Neural cell (in vitro differentiated cells): ENCODE results near the gene DNER. TPM values are rescaled to one million over a fixed set of nuclear protein-coding genes. Genes with fewer than 3 reads are reported as not detected.

Experiments
- H2AFZ ChIP-seq: fragments of 200-600, 300-800 bp; sonication (generic), shearing (Covaris generic); 2 replicates; pipeline ENCODE4 v1.6.0; 2014; ENCODE audit warnings: low read depth, mild to moderate bottlenecking, antibody characterized with exemption, low read length, moderate library complexity
- H3F3A ChIP-seq: fragments of 200-600 bp; shearing (Covaris generic); 2 replicates; pipeline ENCODE4 v1.6.1; 2016; ENCODE audit warnings: mild to moderate bottlenecking, moderate library complexity, mixed read lengths, antibody characterized with exemption, low read length; ENCODE audit not compliant: insufficient read depth, poor library complexity, severe bottlenecking
- H3K27ac ChIP-seq: fragments of 200-600, 300-800 bp; sonication (generic), shearing (Covaris generic); 2 replicates; pipeline ENCODE4 v1.5.1; 2014; ENCODE audit warnings: mild to moderate bottlenecking, low read length, moderate library complexity
- H3K27me3 ChIP-seq: fragments of 300-800, 200-600 bp; sonication (generic), shearing (Covaris generic); 2 replicates; pipeline ENCODE4 v1.6.0; 2014; ENCODE audit warnings: mild to moderate bottlenecking, low read depth, low read length, moderate library complexity; ENCODE audit not compliant: insufficient read depth
- H3K36me3 ChIP-seq: fragments of 300-800, 200-600 bp; sonication (generic), shearing (Covaris generic); 2 replicates; pipeline ENCODE4 v1.5.1; 2014; ENCODE audit warnings: mild to moderate bottlenecking, antibody characterized with exemption, low read length, moderate library complexity; ENCODE audit not compliant: insufficient read depth
- H3K4me2 ChIP-seq: fragments of 300-800, 200-600 bp; sonication (generic), shearing (Covaris generic); 2 replicates; pipeline ENCODE4 v1.6.0; 2014; ENCODE audit warnings: mild to moderate bottlenecking, low read length
- H3K4me3 ChIP-seq: fragments of 300-800, 200-600 bp; sonication (generic), shearing (Covaris generic); 2 replicates; pipeline ENCODE4 v1.5.1; 2014; ENCODE audit warnings: mild to moderate bottlenecking, low read length, moderate library complexity
- H3K79me2 ChIP-seq: fragments of 200-600 bp; shearing (Covaris generic); replicated peaks from 2 replicates; pipeline ENCODE4 v1.6.0; 2014; ENCODE audit warnings: mild to moderate bottlenecking, low read length, moderate library complexity; ENCODE audit not compliant: insufficient read depth
- H3K9ac ChIP-seq: fragments of 300-800, 200-600 bp; sonication (generic), shearing (Covaris generic); 2 replicates; pipeline ENCODE4 v1.6.1; 2016; ENCODE audit warnings: mild to moderate bottlenecking, low read length, mixed read lengths
- H3K9me2 ChIP-seq: fragments of 200-600 bp; shearing (Covaris generic); 2 replicates; pipeline ENCODE4 v1.6.1; 2016; ENCODE audit warnings: mild to moderate bottlenecking, low read length, mixed read lengths; ENCODE audit not compliant: insufficient read depth
- H3K9me3 ChIP-seq: fragments of 200-600, 300-800 bp; sonication (generic), shearing (Covaris generic); 2 replicates; pipeline ENCODE4 v1.6.1; 2016; ENCODE audit warnings: mild to moderate bottlenecking, mixed run types, low read length, moderate library complexity, mixed read lengths
- H4K20me1 ChIP-seq: fragments of 200-600 bp; shearing (Covaris generic); 2 replicates; pipeline ENCODE4 v1.6.1; 2016; ENCODE audit warnings: mild to moderate bottlenecking, mixed run types; ENCODE audit not compliant: insufficient read depth
- EP300 ChIP-seq: fragments of 450-650 bp; conservative IDR thresholded peaks from 2 replicates; pipeline ENCODE4 v1.6.1; 2014; ENCODE audit warnings: antibody characterized with exemption, mild to moderate bottlenecking, moderate library complexity; ENCODE audit not compliant: poor library complexity, severe bottlenecking
- EZH2 ChIP-seq: fragments of 200-600, 300-800 bp; shearing (Covaris generic), sonication (generic); IDR thresholded peaks from 2 replicates; pipeline ENCODE4 v1.6.1; 2014; ENCODE audit warnings: antibody characterized with exemption, low read length, borderline replicate concordance, mild to moderate bottlenecking; ENCODE audit not compliant: insufficient read depth, poor library complexity, severe bottlenecking
- MXI1 ChIP-seq: fragments of 450-650 bp; conservative IDR thresholded peaks from 2 replicates; pipeline ENCODE4 v1.6.1; 2014; ENCODE audit warnings: antibody characterized with exemption, mild to moderate bottlenecking; ENCODE audit not compliant: poor library complexity, severe bottlenecking
- POLR2AphosphoS5 ChIP-seq: IDR thresholded peaks from 2 replicates; pipeline ENCODE4 v1.6.1; 2012
- RAD21 ChIP-seq: fragments of 450-650 bp; conservative IDR thresholded peaks from 2 replicates; pipeline ENCODE4 v1.6.1; 2014; ENCODE audit warnings: antibody characterized with exemption, mild to moderate bottlenecking, moderate library complexity
- SMC3 ChIP-seq: fragments of 450-650 bp; conservative IDR thresholded peaks from 2 replicates; pipeline ENCODE4 v1.6.1; 2014; ENCODE audit warnings: antibody characterized with exemption, mild to moderate bottlenecking, moderate library complexity; ENCODE audit not compliant: poor library complexity
- TAF1 ChIP-seq: IDR thresholded peaks from 2 replicates; pipeline ENCODE4 v1.6.1; 2012; ENCODE audit warnings: low read depth
- polyA plus RNA-seq: library from polyadenylated mRNA; depleted of rRNA; stranded (reverse); fragments of >200 nt; gene quantifications from 2 replicates; pipeline ENCODE4 v1.2.3, GENCODE V29; 2014
- TF ChIP-seq, protein P1 (sequence below): IDR thresholded peaks from 2 replicates; pipeline ENCODE4 v1.6.1; 2012; ENCODE audit warnings: borderline replicate concordance
- TF ChIP-seq, protein P2 (sequence below): fragments of 450-650 bp; IDR thresholded peaks from 2 replicates; pipeline ENCODE4 v1.5.1; 2014; ENCODE audit warnings: antibody characterized with exemption, mild to moderate bottlenecking, moderate library complexity; ENCODE audit not compliant: poor library complexity, severe bottlenecking

The DNER gene
- polyA plus RNA-seq, 1 donor from 2014 or later: 310 TPM

DNA sequence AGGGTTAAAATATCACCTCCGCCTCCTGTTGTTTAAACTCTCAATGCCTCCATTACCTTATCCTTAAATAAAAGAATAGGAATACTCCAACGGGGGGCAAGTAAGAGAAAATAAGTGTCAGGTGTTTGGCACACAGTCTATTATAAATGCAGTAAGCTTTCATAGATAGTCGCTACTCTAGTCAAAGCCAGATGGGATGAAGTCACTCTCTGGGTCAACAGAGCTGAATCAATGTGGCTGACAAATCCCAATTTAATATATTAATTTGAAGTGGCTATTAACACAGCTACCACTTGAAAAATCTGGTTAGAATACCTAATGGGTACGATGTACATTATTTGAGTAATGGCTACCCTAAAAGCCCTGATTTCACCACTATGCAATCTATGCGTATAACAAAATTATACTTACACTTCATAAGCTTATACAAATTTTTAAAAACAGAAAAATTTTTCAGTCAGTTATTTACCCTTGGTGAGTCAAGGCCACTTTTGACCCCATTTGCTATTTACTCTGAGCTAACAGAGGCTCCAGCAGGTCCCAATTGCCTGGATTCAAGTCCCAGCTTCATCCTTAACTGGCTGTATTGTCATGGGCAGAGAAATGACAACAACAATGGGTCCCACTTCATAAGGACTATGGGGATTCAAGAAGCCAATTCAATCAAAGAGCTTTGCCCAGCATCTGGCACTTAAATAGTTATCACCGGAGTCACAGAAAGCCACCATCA, 275.8 kb downstream of the DNER start:
- Histone ChIP-seq H3K36me3 (no peaks in the 10 kb centered on the region), H3K4me2 (no peak overlapping the region), H3K9ac (no peak overlapping the region), H3K9me3 (no peaks in the 10 kb centered on the region), H3K4me3 (no peak overlapping the region), H3F3A (peaks cover 5% of the 10 kb centered on the region), H3K9me2 (no peaks in the 10 kb centered on the region), H4K20me1 (no peaks in the 10 kb centered on the region), H3K27ac (no peak overlapping the region), H3K79me2 (no peaks in the 10 kb centered on the region), H2AFZ (no peak overlapping the region), H3K27me3 (no peaks in the 10 kb centered on the region)
- no peak for TF ChIP-seq SMC3
- no peak for TF ChIP-seq POLR2AphosphoS5
- TF ChIP-seq RAD21: no peak
- no peak for TF ChIP-seq MXI1
- TF ChIP-seq, protein P1, sequence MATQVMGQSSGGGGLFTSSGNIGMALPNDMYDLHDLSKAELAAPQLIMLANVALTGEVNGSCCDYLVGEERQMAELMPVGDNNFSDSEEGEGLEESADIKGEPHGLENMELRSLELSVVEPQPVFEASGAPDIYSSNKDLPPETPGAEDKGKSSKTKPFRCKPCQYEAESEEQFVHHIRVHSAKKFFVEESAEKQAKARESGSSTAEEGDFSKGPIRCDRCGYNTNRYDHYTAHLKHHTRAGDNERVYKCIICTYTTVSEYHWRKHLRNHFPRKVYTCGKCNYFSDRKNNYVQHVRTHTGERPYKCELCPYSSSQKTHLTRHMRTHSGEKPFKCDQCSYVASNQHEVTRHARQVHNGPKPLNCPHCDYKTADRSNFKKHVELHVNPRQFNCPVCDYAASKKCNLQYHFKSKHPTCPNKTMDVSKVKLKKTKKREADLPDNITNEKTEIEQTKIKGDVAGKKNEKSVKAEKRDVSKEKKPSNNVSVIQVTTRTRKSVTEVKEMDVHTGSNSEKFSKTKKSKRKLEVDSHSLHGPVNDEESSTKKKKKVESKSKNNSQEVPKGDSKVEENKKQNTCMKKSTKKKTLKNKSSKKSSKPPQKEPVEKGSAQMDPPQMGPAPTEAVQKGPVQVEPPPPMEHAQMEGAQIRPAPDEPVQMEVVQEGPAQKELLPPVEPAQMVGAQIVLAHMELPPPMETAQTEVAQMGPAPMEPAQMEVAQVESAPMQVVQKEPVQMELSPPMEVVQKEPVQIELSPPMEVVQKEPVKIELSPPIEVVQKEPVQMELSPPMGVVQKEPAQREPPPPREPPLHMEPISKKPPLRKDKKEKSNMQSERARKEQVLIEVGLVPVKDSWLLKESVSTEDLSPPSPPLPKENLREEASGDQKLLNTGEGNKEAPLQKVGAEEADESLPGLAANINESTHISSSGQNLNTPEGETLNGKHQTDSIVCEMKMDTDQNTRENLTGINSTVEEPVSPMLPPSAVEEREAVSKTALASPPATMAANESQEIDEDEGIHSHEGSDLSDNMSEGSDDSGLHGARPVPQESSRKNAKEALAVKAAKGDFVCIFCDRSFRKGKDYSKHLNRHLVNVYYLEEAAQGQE: no peak
- TF ChIP-seq EP300: no peak
- TF ChIP-seq, protein P2, sequence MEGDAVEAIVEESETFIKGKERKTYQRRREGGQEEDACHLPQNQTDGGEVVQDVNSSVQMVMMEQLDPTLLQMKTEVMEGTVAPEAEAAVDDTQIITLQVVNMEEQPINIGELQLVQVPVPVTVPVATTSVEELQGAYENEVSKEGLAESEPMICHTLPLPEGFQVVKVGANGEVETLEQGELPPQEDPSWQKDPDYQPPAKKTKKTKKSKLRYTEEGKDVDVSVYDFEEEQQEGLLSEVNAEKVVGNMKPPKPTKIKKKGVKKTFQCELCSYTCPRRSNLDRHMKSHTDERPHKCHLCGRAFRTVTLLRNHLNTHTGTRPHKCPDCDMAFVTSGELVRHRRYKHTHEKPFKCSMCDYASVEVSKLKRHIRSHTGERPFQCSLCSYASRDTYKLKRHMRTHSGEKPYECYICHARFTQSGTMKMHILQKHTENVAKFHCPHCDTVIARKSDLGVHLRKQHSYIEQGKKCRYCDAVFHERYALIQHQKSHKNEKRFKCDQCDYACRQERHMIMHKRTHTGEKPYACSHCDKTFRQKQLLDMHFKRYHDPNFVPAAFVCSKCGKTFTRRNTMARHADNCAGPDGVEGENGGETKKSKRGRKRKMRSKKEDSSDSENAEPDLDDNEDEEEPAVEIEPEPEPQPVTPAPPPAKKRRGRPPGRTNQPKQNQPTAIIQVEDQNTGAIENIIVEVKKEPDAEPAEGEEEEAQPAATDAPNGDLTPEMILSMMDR: no peak
- no peak for TF ChIP-seq EZH2
- TF ChIP-seq TAF1: no peak

DNA sequence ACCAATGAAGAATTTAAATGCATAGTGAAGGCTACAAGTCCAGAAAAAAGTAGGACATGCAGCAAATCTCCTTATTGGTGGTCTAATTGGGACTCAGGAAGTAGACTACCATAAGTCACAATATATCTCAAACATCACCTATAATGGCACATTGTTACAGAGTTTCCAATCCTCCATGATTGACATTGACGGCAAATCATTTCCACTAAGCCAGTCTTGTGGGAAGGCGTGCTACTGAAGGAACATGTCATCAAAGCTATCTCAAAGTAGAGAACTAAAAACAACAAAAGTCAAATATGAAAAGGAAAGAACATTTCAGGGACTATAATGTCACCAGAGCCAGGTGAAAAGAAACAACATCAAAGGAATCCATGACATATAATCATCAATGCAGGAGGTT, 276.9 kb downstream of the DNER start:
- Histone ChIP-seq H2AFZ (no peak overlapping the region), H3K27me3 (no peaks in the 10 kb centered on the region), H4K20me1 (no peaks in the 10 kb centered on the region), H3K27ac (peak overlapping the region; percentile 19), H3K79me2 (no peaks in the 10 kb centered on the region), H3K9me2 (no peaks in the 10 kb centered on the region), H3K4me2 (no peak overlapping the region), H3K4me3 (no peak overlapping the region), H3F3A (no peaks in the 10 kb centered on the region), H3K36me3 (no peaks in the 10 kb centered on the region), H3K9me3 (no peaks in the 10 kb centered on the region), H3K9ac (no peak overlapping the region)
- TF ChIP-seq, protein P2: no peak
- no peak for TF ChIP-seq MXI1
- TF ChIP-seq RAD21: no peak
- TF ChIP-seq SMC3: no peak
- TF ChIP-seq POLR2AphosphoS5: peak; percentile 80
- TF ChIP-seq, protein P1: no peak
- TF ChIP-seq TAF1: no peak
- TF ChIP-seq EP300: peak; percentile 92
- TF ChIP-seq EZH2: no peak
